A673 (cell line): ENCODE measurements around the gene DENND6A. TPM values are rescaled to one million over a fixed set of nuclear protein-coding genes. Genes with fewer than 3 reads are reported as not detected.

Experiments used
- BruUV-seq: library from RNA; stranded (reverse); fragments of 400-500 nt; replicated peaks from 2 replicates; lab custom pipeline; 2021; lab: Mats Ljungman, UMichigan
- CTCF ChIA-PET: fragments of 300-600 bp; sonication (Branson Sonifier 250); formaldehyde crosslinking; loops from one replicate; lab custom pipeline; 2022; ENCODE audit warnings: antibody characterized with exemption; lab: Charles Lee
- POLR2A ChIA-PET: fragments of 300-600 bp; sonication (Branson Sonifier 250); formaldehyde crosslinking; loops from one replicate; lab custom pipeline; 2022; ENCODE audit warnings: antibody characterized with exemption; ENCODE audit not compliant: low non-redundant PET; lab: Charles Lee
- DNase-seq: peaks from one replicate; pipeline ENCODE4 v3.0.0-alpha.2; 2015; ENCODE audit warnings: low spot score
- H3K27ac ChIP-seq: fragments of 200-600 bp; sonication (generic); 2 replicates; pipeline ENCODE4 v1.5.1; 2016; ENCODE audit warnings: mixed run types, low read depth, mild to moderate bottlenecking, mixed read lengths, antibody characterized with exemption, low read length; ENCODE audit not compliant: poor library complexity, severe bottlenecking
- H3K27me3 ChIP-seq: fragments of 200-600 bp; sonication (generic); replicated peaks from 2 replicates; pipeline ENCODE4 v1.6.1; 2017; ENCODE audit warnings: mixed run types, low read depth, mild to moderate bottlenecking, mixed read lengths, antibody characterized with exemption, low read length; ENCODE audit not compliant: insufficient read depth, poor library complexity
- H3K36me3 ChIP-seq: fragments of 200-600 bp; sonication (generic); 2 replicates; pipeline ENCODE4 v1.6.1; 2016; ENCODE audit warnings: mixed run types, mild to moderate bottlenecking, mixed read lengths, antibody characterized with exemption, low read length; ENCODE audit not compliant: insufficient read depth, poor library complexity, severe bottlenecking
- H3K4me1 ChIP-seq: fragments of 200-600 bp; sonication (generic); 2 replicates; pipeline ENCODE4 v1.6.1; 2017; ENCODE audit warnings: mixed run types, mild to moderate bottlenecking, mixed read lengths, antibody characterized with exemption, low read length; ENCODE audit not compliant: insufficient read depth, poor library complexity, severe bottlenecking
- H3K4me3 ChIP-seq: fragments of 200-600 bp; sonication (generic); 2 replicates; pipeline ENCODE4 v1.5.1; 2016; ENCODE audit warnings: low read depth, mixed run types, mild to moderate bottlenecking, mixed read lengths, low read length; ENCODE audit not compliant: poor library complexity, severe bottlenecking
- H3K9me3 ChIP-seq: fragments of 200-600 bp; sonication (generic); 2 replicates; pipeline ENCODE4 v1.6.1; 2016; ENCODE audit warnings: mixed run types, low read depth, mild to moderate bottlenecking, mixed read lengths, antibody characterized with exemption, low read length; ENCODE audit not compliant: poor library complexity, severe bottlenecking
- EZH2 ChIP-seq: fragments of 200-600 bp; sonication (generic); IDR thresholded peaks from 2 replicates; pipeline ENCODE4 v1.6.1; 2017; ENCODE audit warnings: borderline replicate concordance, low read depth, mild to moderate bottlenecking, mixed read lengths, antibody characterized with exemption, low read length; ENCODE audit not compliant: poor library complexity, severe bottlenecking
- intact Hi-C: fragments of 100-400 bp; cut with micrococcal nuclease; formaldehyde crosslinking; loops from one replicate; pipeline ENCODE4 v1.10.0; 2022; ENCODE audit not compliant: unreplicated experiment
- total RNA-seq: library from RNA; stranded (reverse); gene quantifications from 2 replicates; pipeline ENCODE4 v1.2.3, GENCODE V29; 2021
- TF ChIP-seq, protein P1 (sequence below): fragments of 300-800, 200-600 bp; sonication (generic); conservative IDR thresholded peaks from 2 replicates; pipeline ENCODE4 v1.5.1; 2017; ENCODE audit warnings: low read depth, mild to moderate bottlenecking, antibody characterized with exemption, low read length, moderate library complexity, mixed read lengths

DENND6A gene
- total RNA-seq, 1 experiment from 2014 or later, result 22.1 TPM

DNA sequence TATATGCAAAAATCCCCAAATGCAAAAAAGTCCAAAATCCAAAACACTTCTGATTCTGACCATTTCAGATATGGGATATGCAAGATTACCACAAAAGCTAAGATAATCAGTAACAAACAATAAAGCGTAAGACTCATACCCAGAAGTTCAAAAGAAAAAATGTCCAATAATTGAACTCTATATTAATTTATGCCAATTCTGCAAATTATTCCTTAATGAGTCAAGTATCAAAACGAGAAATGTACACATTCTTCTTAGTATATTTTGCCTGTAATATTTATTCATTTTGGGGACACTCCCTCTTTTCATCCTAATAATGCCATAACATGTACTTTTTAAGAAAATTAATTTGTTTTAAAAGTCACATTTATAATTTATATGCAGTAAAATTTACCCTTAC is 37.1 kb downstream of the DENND6A start:
- ChIA-PET CTCF (no interaction called here), POLR2A (no interaction called here)
- no peak overlapping the region for H3K27ac ChIP-seq
- peaks cover 4% of the 10 kb centered on the region for H3K4me1 ChIP-seq
- H3K27me3 ChIP-seq, result no peaks in the 10 kb centered on the region
- no peak for DNase-seq
- no TSS peak for BruUV-seq
- TF ChIP-seq, protein P1, sequence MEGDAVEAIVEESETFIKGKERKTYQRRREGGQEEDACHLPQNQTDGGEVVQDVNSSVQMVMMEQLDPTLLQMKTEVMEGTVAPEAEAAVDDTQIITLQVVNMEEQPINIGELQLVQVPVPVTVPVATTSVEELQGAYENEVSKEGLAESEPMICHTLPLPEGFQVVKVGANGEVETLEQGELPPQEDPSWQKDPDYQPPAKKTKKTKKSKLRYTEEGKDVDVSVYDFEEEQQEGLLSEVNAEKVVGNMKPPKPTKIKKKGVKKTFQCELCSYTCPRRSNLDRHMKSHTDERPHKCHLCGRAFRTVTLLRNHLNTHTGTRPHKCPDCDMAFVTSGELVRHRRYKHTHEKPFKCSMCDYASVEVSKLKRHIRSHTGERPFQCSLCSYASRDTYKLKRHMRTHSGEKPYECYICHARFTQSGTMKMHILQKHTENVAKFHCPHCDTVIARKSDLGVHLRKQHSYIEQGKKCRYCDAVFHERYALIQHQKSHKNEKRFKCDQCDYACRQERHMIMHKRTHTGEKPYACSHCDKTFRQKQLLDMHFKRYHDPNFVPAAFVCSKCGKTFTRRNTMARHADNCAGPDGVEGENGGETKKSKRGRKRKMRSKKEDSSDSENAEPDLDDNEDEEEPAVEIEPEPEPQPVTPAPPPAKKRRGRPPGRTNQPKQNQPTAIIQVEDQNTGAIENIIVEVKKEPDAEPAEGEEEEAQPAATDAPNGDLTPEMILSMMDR, result no peak
- no peak for TF ChIP-seq EZH2
- H3K4me3 ChIP-seq, result no peak overlapping the region
- intact Hi-C loops, result no loop called here
- H3K9me3 ChIP-seq, result no peaks in the 10 kb centered on the region
- H3K36me3 ChIP-seq, result peaks cover 11% of the 10 kb centered on the region

DNA sequence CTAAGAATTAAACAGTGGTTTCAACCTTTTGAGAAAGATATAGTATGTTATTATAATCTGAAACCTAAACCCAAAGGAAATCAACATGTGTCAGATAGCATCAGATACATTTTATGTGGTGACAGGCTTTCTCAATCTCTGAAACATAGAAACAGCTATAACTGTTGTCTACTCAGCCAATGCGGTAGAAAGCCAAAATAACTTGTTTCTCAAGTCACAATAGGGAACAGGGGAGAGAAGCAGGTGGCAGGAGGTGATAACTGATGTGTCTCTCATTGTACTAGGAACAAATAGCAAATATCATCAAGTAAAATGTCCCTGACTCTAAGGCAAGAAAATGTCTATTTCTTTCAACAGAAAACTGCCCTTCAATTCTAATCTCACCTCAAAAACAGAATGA is 38.6 kb downstream of the DENND6A start:
- no peaks in the 10 kb centered on the region for H3K9me3 ChIP-seq
- H3K4me1 ChIP-seq, result no peaks in the 10 kb centered on the region
- H3K27ac ChIP-seq, result no peak overlapping the region
- H3K4me3 ChIP-seq, result no peak overlapping the region
- H3K36me3 ChIP-seq, result peaks cover 4% of the 10 kb centered on the region
- intact Hi-C loops, result no loop called here
- POLR2A ChIA-PET, result no interaction called here
- DNase-seq, result no peak
- TF ChIP-seq EZH2, result no peak
- TF ChIP-seq, protein P1, result no peak
- CTCF ChIA-PET, result no interaction called here
- no TSS peak for BruUV-seq
- H3K27me3 ChIP-seq, result no peaks in the 10 kb centered on the region

DNA sequence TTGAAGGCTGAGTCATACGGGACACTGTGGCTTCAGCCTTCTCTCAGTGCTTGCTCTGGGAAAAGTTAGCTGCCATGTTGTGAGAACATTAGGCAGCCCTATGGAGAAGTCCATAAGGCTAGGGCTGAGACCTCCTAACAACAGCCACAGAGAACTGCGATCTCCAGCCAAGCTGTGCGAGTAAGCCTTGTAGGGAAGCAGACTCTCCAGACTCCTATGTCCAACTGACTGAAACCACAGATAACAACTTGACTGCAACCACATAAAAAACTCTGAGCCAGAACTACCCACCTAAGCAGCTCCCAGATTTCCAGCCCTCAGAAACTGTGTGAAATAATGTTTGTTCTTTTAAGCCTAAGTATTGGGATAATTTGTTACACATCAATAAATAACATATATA is 40.7 kb downstream of the DENND6A start:
- intact Hi-C loops, result no loop called here
- Histone ChIP-seq H3K9me3 (no peaks in the 10 kb centered on the region), H3K4me3 (no peak overlapping the region), H3K36me3 (no peaks in the 10 kb centered on the region), H3K4me1 (no peaks in the 10 kb centered on the region), H3K27ac (no peak overlapping the region), H3K27me3 (no peaks in the 10 kb centered on the region)
- POLR2A ChIA-PET, result no interaction called here
- TF ChIP-seq EZH2, result no peak
- TF ChIP-seq, protein P1, result no peak
- no peak for DNase-seq
- no TSS peak for BruUV-seq
- CTCF ChIA-PET, result no interaction called here
